H1 (cell line): ENCODE measurements around the gene EFEMP2. TPM values are rescaled to one million over a fixed set of nuclear protein-coding genes. Genes with fewer than 3 reads are reported as not detected.
A peak's percentile ranks its signal among the peaks of the same experiment; 100 is the strongest.

Experiments
- CTCF ChIA-PET: fragments of 300-600 bp; sonication (Branson Sonifier 250); formaldehyde crosslinking; loops from one replicate; lab custom pipeline; 2021; ENCODE audit not compliant: partially characterized antibody; lab: Charles Lee
- POLR2A ChIA-PET: fragments of 300-600 bp; sonication (Branson Sonifier 250); formaldehyde crosslinking; loops from one replicate; lab custom pipeline; 2021; ENCODE audit warnings: inconsistent platforms; ENCODE audit not compliant: partially characterized antibody; lab: Charles Lee
- DNase-seq, 2 experiments: peaks; one replicate each; pipeline versions ENCODE4 v3.0.0 to v3.0.0-alpha.2; 2010 to 2022; ENCODE audit warnings: low spot score in 2 of 2, low read depth in 1 of 2, mixed read lengths in 1 of 2
- FAIRE-seq: peaks from 2 replicates; lab custom pipeline; 2011; peaks lifted over from hg19 to GRCh38; lab: Jason Lieb, UNC
- H2AFZ ChIP-seq: 2 replicates; pipeline ENCODE4 v1.8.1; 2012; ENCODE audit warnings: low read length, inconsistent platforms
- H2AK5ac ChIP-seq: 2 replicates; pipeline ENCODE4 v1.6.1; 2013; ENCODE audit warnings: low read depth, low read length
- H2BK120ac ChIP-seq: replicated peaks from 2 replicates; pipeline ENCODE3; 2013; ENCODE audit warnings: low read depth, low read length, inconsistent platforms
- H2BK12ac ChIP-seq: 2 replicates; pipeline ENCODE4 v1.6.1; 2013; ENCODE audit warnings: low read depth, low read length
- H2BK15ac ChIP-seq: 2 replicates; pipeline ENCODE4 v1.6.1; 2013; ENCODE audit warnings: low read length
- H2BK20ac ChIP-seq: 2 replicates; pipeline ENCODE4 v1.6.1; 2013; ENCODE audit warnings: low read length
- H2BK5ac ChIP-seq: 2 replicates; pipeline ENCODE4 v1.6.1; 2013; ENCODE audit warnings: low read depth, low read length
- H3K14ac ChIP-seq: 2 replicates; pipeline ENCODE4 v1.6.1; 2013; ENCODE audit warnings: inconsistent platforms; ENCODE audit not compliant: insufficient read length
- H3K18ac ChIP-seq: 2 replicates; pipeline ENCODE4 v1.6.1; 2013; ENCODE audit warnings: low read length; ENCODE audit errors: extremely low read depth
- H3K23ac ChIP-seq: 2 replicates; pipeline ENCODE4 v1.6.1; 2013; ENCODE audit warnings: inconsistent platforms; ENCODE audit not compliant: insufficient read length
- H3K23me2 ChIP-seq: 2 replicates; pipeline ENCODE4 v1.6.1; 2013; ENCODE audit warnings: low read depth, low read length
- H3K27ac ChIP-seq: 2 replicates; pipeline ENCODE4 v1.6.1; 2011; ENCODE audit warnings: low read depth, low read length, inconsistent platforms
- H3K27me3 ChIP-seq, 4 experiments: replicated peaks in 1 of 4; 1 replicate in 1 of 4; 2 replicates in 3 of 4; pipeline versions ENCODE4 v1.6.1 to v1.8.1; 2011 to 2013; ENCODE audit warnings: low read length in 3 of 4, mild to moderate bottlenecking in 3 of 4, inconsistent platforms in 2 of 4, mixed read lengths in 2 of 4, moderate library complexity in 1 of 4; ENCODE audit not compliant: control insufficient read depth in 3 of 4, insufficient read depth in 3 of 4; ENCODE audit errors: extremely low read depth in 1 of 4
- H3K36me3 ChIP-seq, 4 experiments: 2 replicates each; pipeline versions ENCODE4 v1.6.1 to v1.8.1; 2011 to 2013; ENCODE audit warnings: mild to moderate bottlenecking in 4 of 4, low read length in 3 of 4, moderate library complexity in 2 of 4, control low read depth in 1 of 4, inconsistent platforms in 1 of 4; ENCODE audit not compliant: insufficient read depth in 4 of 4, control insufficient read depth in 2 of 4
- H3K4ac ChIP-seq: replicated peaks from 2 replicates; pipeline ENCODE3; 2013; ENCODE audit warnings: low read length, low read depth, mixed read lengths, inconsistent platforms; ENCODE audit not compliant: insufficient read length
- H3K4me1 ChIP-seq, 4 experiments: replicated peaks in 1 of 4; 1 replicate in 1 of 4; 2 replicates in 3 of 4; pipeline versions ENCODE4 v1.6.1 to v1.8.1; 2011 to 2013; ENCODE audit warnings: low read length in 3 of 4, inconsistent platforms in 2 of 4, mixed read lengths in 1 of 4; ENCODE audit not compliant: insufficient read depth in 4 of 4, control insufficient read depth in 3 of 4
- H3K4me2 ChIP-seq, 2 experiments: 2 replicates each; pipeline versions ENCODE4 v1.6.1 to v1.8.1; 2011 to 2013; ENCODE audit warnings: low read depth in 2 of 2, low read length in 2 of 2, control low read depth in 1 of 2, inconsistent platforms in 1 of 2, mild to moderate bottlenecking in 1 of 2; ENCODE audit not compliant: insufficient read depth in 1 of 2
- H3K4me3 ChIP-seq, 4 experiments: fragments of 200-600, 300-600 bp in 1 of 4; sonication (generic), shearing (Covaris generic), sonication (Bioruptor Twin) in 1 of 4; 2 replicates each; pipeline versions ENCODE4 v1.5.1 to v1.8.1; 2011 to 2016; ENCODE audit warnings: low read length in 4 of 4, low read depth in 3 of 4, control low read depth in 2 of 4, inconsistent platforms in 2 of 4, mild to moderate bottlenecking in 2 of 4, mixed read lengths in 1 of 4, moderate library complexity in 1 of 4; ENCODE audit not compliant: insufficient read depth in 2 of 4; ENCODE audit errors: extremely low read depth in 1 of 4
- H3K56ac ChIP-seq: replicated peaks from 2 replicates; pipeline ENCODE3; 2013; ENCODE audit warnings: low read depth, mild to moderate bottlenecking, mixed read lengths, low read length, inconsistent platforms; ENCODE audit not compliant: insufficient read length
- H3K79me1 ChIP-seq: 2 replicates; pipeline ENCODE4 v1.6.1; 2013; ENCODE audit warnings: low read depth, low read length, control low read depth
- H3K79me2 ChIP-seq, 2 experiments: 2 replicates each; pipeline versions ENCODE4 v1.6.1 to v1.8.1; 2012 to 2013; ENCODE audit warnings: low read length in 2 of 2, mild to moderate bottlenecking in 2 of 2, inconsistent platforms in 1 of 2; ENCODE audit not compliant: insufficient read depth in 2 of 2, control insufficient read depth in 1 of 2
- H3K9ac ChIP-seq, 4 experiments: replicated peaks in 1 of 4; 1 replicate in 1 of 4; 2 replicates in 3 of 4; pipeline versions ENCODE4 v1.6.1 to v1.8.1; 2011 to 2013; ENCODE audit warnings: low read depth in 3 of 4, low read length in 3 of 4, control low read depth in 2 of 4, mild to moderate bottlenecking in 2 of 4, moderate library complexity in 2 of 4, inconsistent platforms in 1 of 4; ENCODE audit errors: extremely low read depth in 1 of 4
- H3K9me3 ChIP-seq, 2 experiments: 2 replicates each; pipeline versions ENCODE4 v1.6.1 to v1.8.1; 2012 to 2013; ENCODE audit warnings: mild to moderate bottlenecking in 2 of 2, moderate library complexity in 2 of 2, control low read depth in 1 of 2, inconsistent platforms in 1 of 2, low read depth in 1 of 2, low read length in 1 of 2, mixed read lengths in 1 of 2; ENCODE audit not compliant: insufficient read depth in 2 of 2
- H4K20me1 ChIP-seq, 2 experiments: replicated peaks in 1 of 2; 2 replicates each; pipeline versions ENCODE3 to v1.8.1; 2011 to 2013; ENCODE audit warnings: inconsistent platforms in 2 of 2, low read length in 2 of 2, mild to moderate bottlenecking in 1 of 2; ENCODE audit not compliant: insufficient read depth in 2 of 2, control insufficient read depth in 1 of 2
- H4K5ac ChIP-seq: 2 replicates; pipeline ENCODE4 v1.6.1; 2013; ENCODE audit warnings: low read length, low read depth, mixed read lengths, inconsistent platforms; ENCODE audit not compliant: insufficient read length
- H4K8ac ChIP-seq: 2 replicates; pipeline ENCODE4 v1.8.0; 2013; ENCODE audit warnings: mild to moderate bottlenecking, moderate library complexity, low read length, inconsistent platforms; ENCODE audit not compliant: insufficient read depth; ENCODE audit errors: extremely low read depth
- H4K91ac ChIP-seq: replicated peaks from 2 replicates; pipeline ENCODE3; 2013; ENCODE audit warnings: low read length, mixed read lengths, inconsistent platforms; ENCODE audit not compliant: insufficient read length
- EP300 ChIP-seq, 2 experiments: IDR thresholded peaks; 1 replicate in 1 of 2; 2 replicates in 1 of 2; pipeline ENCODE4 v1.6.1; 2011 to 2012; ENCODE audit warnings: low read depth in 2 of 2, low read length in 2 of 2, mild to moderate bottlenecking in 2 of 2, borderline replicate concordance in 1 of 2, inconsistent platforms in 1 of 2, moderate library complexity in 1 of 2
- EZH2 ChIP-seq: fragments of 200-600 bp; sonication (generic); IDR thresholded peaks from 2 replicates; pipeline ENCODE4 v1.7.1; 2012; ENCODE audit warnings: low read depth, mild to moderate bottlenecking, moderate library complexity, low read length, inconsistent platforms; ENCODE audit not compliant: severe bottlenecking
- FOSL1 ChIP-seq: IDR thresholded peaks from 2 replicates; pipeline ENCODE4 v1.6.1; 2011; ENCODE audit warnings: mild to moderate bottlenecking, low read depth, low read length, moderate library complexity; ENCODE audit not compliant: insufficient read depth
- KDM1A ChIP-seq: fragments of 200-600, 300-600 bp; sonication (generic); IDR thresholded peaks from 2 replicates; pipeline ENCODE4 v1.7.1; 2016; ENCODE audit warnings: mild to moderate bottlenecking, low read length, borderline replicate concordance
- NANOG ChIP-seq: IDR thresholded peaks from 2 replicates; pipeline ENCODE4 v1.6.1; 2011; ENCODE audit warnings: low read length, low read depth, mild to moderate bottlenecking, inconsistent platforms; ENCODE audit not compliant: insufficient read depth, poor library complexity, severe bottlenecking
- SIN3A ChIP-seq, 2 experiments: IDR thresholded peaks in 1 of 2; conservative IDR thresholded peaks in 1 of 2; 2 replicates each; pipeline ENCODE4 v1.6.1; 2011 to 2012; ENCODE audit warnings: low read length in 2 of 2, improper control_type of control experiment in 1 of 2, low read depth in 1 of 2, mild to moderate bottlenecking in 1 of 2
- TBP ChIP-seq: IDR thresholded peaks from 2 replicates; pipeline ENCODE4 v1.6.1; 2011; ENCODE audit warnings: low read depth, low read length, improper control_type of control experiment
- TEAD4 ChIP-seq: IDR thresholded peaks from 2 replicates; pipeline ENCODE4 v1.6.1; 2012; ENCODE audit warnings: low read depth, low read length, inconsistent platforms, mixed read lengths
- ZNF274 ChIP-seq: IDR thresholded peaks from 2 replicates; pipeline ENCODE4 v1.7.0; 2012; ENCODE audit warnings: low read length, borderline replicate concordance; ENCODE audit errors: extremely low read depth
- WGBS, 2 experiments: shearing (Covaris generic) in 1 of 2; methylation state at CpG; one replicate each; pipeline versions ENCODE4 v1.1.6 to v1.1.7; 2013 to 2015; ENCODE audit warnings: low lambda C conversion rate in 2 of 2, mixed read lengths in 2 of 2, inconsistent platforms in 1 of 2, low coverage in 1 of 2, missing lambda C conversion rate in 1 of 2; ENCODE audit not compliant: insufficient replicate concordance in 2 of 2, insufficient coverage in 1 of 2, insufficient read length in 1 of 2; ENCODE audit errors: extremely low coverage in 1 of 2, missing lambda C conversion rate in 1 of 2; 5-methylcytosine and 5-hydroxymethylcytosine counted together
- polyA plus RNA-seq, 7 experiments: library from polyadenylated mRNA; depleted of rRNA in 3 of 7; stranded (reverse) in 5 of 7; unstranded in 2 of 7; fragments of >200 nt in 5 of 7; fragments of 200-250 nt in 2 of 7; gene quantifications; 1 replicate in 5 of 7; 2 replicates in 1 of 7; 4 replicates in 1 of 7; pipeline versions ENCODE4 v1.2.1 to v1.2.3, GENCODE V29; 2011 to 2013; ENCODE audit warnings: missing spikeins in 2 of 7, mixed read lengths in 2 of 7
- total RNA-seq: library from RNA; stranded (reverse); fragmentation: NEBNext Ultra II Directional; extraction: Animal tissue kit (Norgen Biotek cat#: 25700); gene quantifications from 2 replicates; pipeline ENCODE4 v1.2.1, GENCODE V29; 2021

Gene EFEMP2
- total and polyA plus RNA-seq, 2 of the 8 experiments (the other 6 are each of a cell fraction or from before 2014, with no cell fraction given) = 8.8 to 17.2 TPM

- no peaks in the 10 kb centered on the region for H3K27me3 ChIP-seq
- no peak overlapping the region for H2BK15ac ChIP-seq
- POLR2A ChIA-PET = interaction anchor here (0.9 to 1.4 kb wide), 3 partner anchors 18 to 60 kb away, joined by 3 to 5 read pairs (median 3); no protein-coding TSS in a partner anchor
- WGBS, 2 experiments = 19% methylated on average over 21 of the region's 60 CpGs; no CpG with 5 or more reads in 1 of the 2 experiments
- H2AFZ ChIP-seq = no peak overlapping the region
- H4K5ac ChIP-seq = peak overlapping the region; percentile 90
- H3K9me3 ChIP-seq = no peaks in the 10 kb centered on the region
- FAIRE-seq = no peak
- peaks cover 13% of the 10 kb centered on the region; the same call in 1 of the 2 replicates for H3K23me2 ChIP-seq
- H3K56ac ChIP-seq = no peak overlapping the region
- CTCF ChIA-PET = interaction anchor here (0.6 to 1.3 kb wide), 4 partner anchors 12 to 46 kb away, joined by 3 to 4 read pairs (median 3); partner anchors contain the start of gene TSGA10IP
- peaks cover 7% of the 10 kb centered on the region; the same call in 1 of the 2 replicates for H3K79me1 ChIP-seq
- H3K4me3 ChIP-seq = peak overlapping the region; percentile 56 to 79 (median 68)
- peak overlapping the region; percentile 63 for H4K8ac ChIP-seq
- H3K27ac ChIP-seq = no peak overlapping the region
- H3K4ac ChIP-seq = no peak overlapping the region
- no peak overlapping the region; the same call in 1 of the 2 replicates for H3K18ac ChIP-seq
- peak overlapping the region; percentile 9 to 61 (median 45) for H3K9ac ChIP-seq
- H2BK12ac ChIP-seq = no peak overlapping the region
- no peak overlapping the region for H2BK20ac ChIP-seq
- H3K4me1 ChIP-seq = peaks cover 0 to 22% (median 13%) of the 10 kb centered on the region in 4 experiments; a peak in 4 of 7 replicates
- H2BK5ac ChIP-seq = no peak overlapping the region; the same call in 1 of the 2 replicates
- H3K36me3 ChIP-seq = peaks cover 0 to 8% (median 5%) of the 10 kb centered on the region in 4 experiments; a peak in 4 of 8 replicates
- no peak overlapping the region for H3K14ac ChIP-seq
- peaks cover 0 to 5% of the 10 kb centered on the region in 2 experiments for H4K20me1 ChIP-seq
- H2BK120ac ChIP-seq = no peak overlapping the region
- H3K4me2 ChIP-seq = peak overlapping the region; percentile 74 to 86
- H3K79me2 ChIP-seq = peaks cover 0 to 7% of the 10 kb centered on the region in 2 experiments; a peak in 2 of 4 replicates
- H4K91ac ChIP-seq = no peak overlapping the region
- no peak overlapping the region for H2AK5ac ChIP-seq
- DNase-seq = no peak
- H3K23ac ChIP-seq = no peak overlapping the region
- TF ChIP-seq EP300 (IDR thresholded peaks at IDR 0.05; ENCODE audit: borderline replicate concordance in 1 of 2, low read depth in 2 of 2, low read length in 2 of 2) (no peak), EZH2 (no peak), SIN3A (conservative IDR thresholded peaks at IDR 0.05 in 1 of 2, IDR thresholded peaks at IDR 0.05 in 1 of 2; ENCODE audit: low read depth in 1 of 2, low read length in 2 of 2) (peak in 1 of 2 experiments; percentile 1; a peak in 1 of 4 replicates), KDM1A (peak; percentile 4; the same call in 1 of the 2 replicates), FOSL1 (no peak), ZNF274 (no peak), TBP (no peak), NANOG (no peak), TEAD4 (no peak)
These were observed 47.2 kb upstream of the EFEMP2 start for GRCh38 chr11:65919573-65920371.
